Right lobe of liver (tissue), 6 donors: ENCODE results near the gene HOXD9. TPM values are rescaled to one million over a fixed set of nuclear protein-coding genes. Genes with fewer than 3 reads are reported as not detected.

Experiments used
- ATAC-seq, 4 donors: fragments of 200-7000 bp; cut with Tn5 transposase; one replicate each; pipeline ENCODE4 v1.9.1; 2020; ENCODE audit warnings: mild to moderate bottlenecking in 4 of 4, moderate library complexity in 4 of 4
- DNase-seq, 3 donors: peaks; one replicate each; pipeline ENCODE4 v3.0.0-alpha.2; 2020
- H3K27ac ChIP-seq, 3 donors: fragments of 200-600 bp; one replicate each; pipeline ENCODE4 v1.8.0; 2022
- H3K27me3 ChIP-seq, 2 donors: fragments of 200-600 bp; one replicate each; pipeline ENCODE4 v1.8.0; 2022
- H3K36me3 ChIP-seq, 4 donors: fragments of 200-600 bp; sonication (generic) in 1 of 4; one replicate each; pipeline versions ENCODE4 v1.5.1 to v1.8.0; 2017 to 2022; ENCODE audit warnings: control low read depth in 1 of 4
- H3K4me1 ChIP-seq, 4 donors: fragments of 200-600 bp; sonication (generic) in 1 of 4; one replicate each; pipeline versions ENCODE4 v1.5.1 to v1.8.0; 2017 to 2022; ENCODE audit warnings: control low read depth in 1 of 4
- H3K4me3 ChIP-seq, 3 donors: fragments of 200-600 bp; one replicate each; pipeline ENCODE4 v1.8.0; 2022
- H3K9me3 ChIP-seq, 4 donors: fragments of 200-600 bp; sonication (generic) in 1 of 4; one replicate each; pipeline versions ENCODE4 v1.5.1 to v1.8.0; 2017 to 2022; ENCODE audit warnings: control low read depth in 1 of 4
- CTCF ChIP-seq, 4 donors: fragments of 200-600 bp in 3 of 4; fragments of 450-650 bp in 1 of 4; IDR thresholded peaks; one replicate each; pipeline versions ENCODE4 v1.5.1 to v1.8.0; 2016 to 2022; ENCODE audit warnings: antibody characterized with exemption in 4 of 4, mild to moderate bottlenecking in 2 of 4
- POLR2A ChIP-seq: fragments of 450-650 bp; IDR thresholded peaks from one replicate; pipeline ENCODE4 v1.6.1; 2017; ENCODE audit warnings: antibody characterized with exemption, mild to moderate bottlenecking
- WGBS: methylation state at CpG from one replicate; pipeline ENCODE4 v1.1.6; 2018; ENCODE audit warnings: low coverage, low lambda C conversion rate; ENCODE audit not compliant: insufficient coverage; ENCODE audit errors: missing lambda C conversion rate; 5-methylcytosine and 5-hydroxymethylcytosine counted together
- intact Hi-C, 2 donors: fragments of 100-400 bp; cut with DNase I; formaldehyde crosslinking; loops; one replicate each; pipeline versions ENCODE4 v1.11.2 to v1.14.1; 2022
- total RNA-seq, 6 experiments: library from RNA; depleted of rRNA in 2 of 6; stranded (reverse); fragments of >200 nt in 2 of 6; fragmentation: NEBNext Ultra II Directional in 3 of 6; extraction: Animal tissue kit (Norgen Biotek cat#: 25700) in 3 of 6; gene quantifications; one replicate each; pipeline versions ENCODE4 v1.1.0 to v1.2.4, GENCODE V29; 2016 to 2023
- donor health status: DM: no; HTN: yes; CAD: no.
- donor health status: DM: no; HTN: no; CAD: no.
- donor health status: DM: no; HTN: no; CAD: no.
- donor health status: DM: no; HTN: yes; CAD: no.
- donor health status: DM: no; HTN: yes; CAD: no.

HOXD9 gene
- total RNA-seq, 6 experiments from 2014 or later, result 0.25 TPM; not detected in 5

- Histone ChIP-seq H3K27me3 (peaks cover 23 to 83% of the 10 kb centered on the region in 2 donors), H3K27ac (no peak overlapping the region), H3K4me1 (peaks cover 0 to 6% (median 0%) of the 10 kb centered on the region in 4 donors), H3K9me3 (no peaks in the 10 kb centered on the region), H3K36me3 (no peaks in the 10 kb centered on the region), H3K4me3 (no peak overlapping the region)
- intact Hi-C loops, result loop anchor here in 1 of 2 donors (10.0 kb wide), 1 partner anchor 391 kb away; no protein-coding TSS in a partner anchor
- ATAC-seq (no peak), DNase-seq (no peak)
- 15% methylated on average over 7 of the region's 7 CpGs for WGBS
- no peak for TF ChIP-seq POLR2A
- no peak for TF ChIP-seq CTCF (IDR thresholded peaks at IDR 0.05)
Measured at GRCh38 chr2:176076063-176076462, 46.5 kb upstream of the HOXD9 start.

GRCh38 chr2:176076796-176077195 lies 45.7 kb upstream of the HOXD9 start:
- Histone ChIP-seq H3K4me1 (peaks cover 0 to 6% (median 0%) of the 10 kb centered on the region in 4 donors), H3K9me3 (no peaks in the 10 kb centered on the region), H3K27me3 (peaks cover 23 to 83% of the 10 kb centered on the region in 2 donors), H3K4me3 (no peak overlapping the region), H3K36me3 (no peaks in the 10 kb centered on the region), H3K27ac (no peak overlapping the region)
- intact Hi-C loops, result loop anchor here in 1 of 2 donors (10.0 kb wide), 1 partner anchor 392 kb away; no protein-coding TSS in a partner anchor
- no peak for ATAC-seq
- DNase-seq, result no peak
- no peak for TF ChIP-seq POLR2A
- no peak for TF ChIP-seq CTCF (IDR thresholded peaks at IDR 0.05)
- 12% methylated on average over 2 of the region's 2 CpGs for WGBS

- DNase-seq, result no peak
- H3K27me3 ChIP-seq, result peaks cover 33 to 85% of the 10 kb centered on the region in 2 donors
- H3K27ac ChIP-seq, result no peak overlapping the region
- intact Hi-C loops, result loop anchor here in 1 of 2 donors (10.0 kb wide), 1 partner anchor 394 kb away; no protein-coding TSS in a partner anchor
- peaks cover 0 to 6% (median 0%) of the 10 kb centered on the region in 4 donors for H3K4me1 ChIP-seq
- no peak for TF ChIP-seq POLR2A
- TF ChIP-seq CTCF (IDR thresholded peaks at IDR 0.05), result no peak
- no peak overlapping the region for H3K4me3 ChIP-seq
- no peaks in the 10 kb centered on the region for H3K9me3 ChIP-seq
- ATAC-seq, result no peak
- H3K36me3 ChIP-seq, result no peaks in the 10 kb centered on the region
- 5% methylated on average over 25 of the region's 25 CpGs for WGBS
Measured at GRCh38 chr2:176078541-176079284, 43.8 kb upstream of the HOXD9 start.

GRCh38 chr2:176079285-176079830 lies 43.2 kb upstream of the HOXD9 start:
- H3K27me3 ChIP-seq, result peaks cover 33 to 83% of the 10 kb centered on the region in 2 donors
- intact Hi-C loops, result loop anchor here in 1 of 2 donors (10.0 kb wide), 1 partner anchor 395 kb away; no protein-coding TSS in a partner anchor
- no peak overlapping the region for H3K27ac ChIP-seq
- 4% methylated on average over 28 of the region's 30 CpGs for WGBS
- ATAC-seq (no peak), DNase-seq (no peak)
- TF ChIP-seq CTCF (IDR thresholded peaks at IDR 0.05) (no peak), POLR2A (no peak)
- no peaks in the 10 kb centered on the region for H3K9me3 ChIP-seq
- no peaks in the 10 kb centered on the region for H3K36me3 ChIP-seq
- H3K4me1 ChIP-seq, result peaks cover 0 to 6% (median 0%) of the 10 kb centered on the region in 4 donors
- H3K4me3 ChIP-seq, result no peak overlapping the region
